T-cell (primary cell): ENCODE results near the gene TPGS2. TPM values are rescaled to one million over a fixed set of nuclear protein-coding genes. Genes with fewer than 3 reads are reported as not detected.

Source experiments
- ATAC-seq, 4 experiments: fragments of 200-7000 bp in 3 of 4; fragments of 150-1000 bp in 1 of 4; cut with Tn5 transposase; replicated peaks in 1 of 4; 1 replicate in 3 of 4; 2 replicates in 1 of 4; pipeline ENCODE4 v1.10.0; 2021; ENCODE audit warnings: moderate library complexity in 3 of 4, mild to moderate bottlenecking in 2 of 4, moderate number of reproducible peaks in 1 of 4
- CTCF ChIA-PET, 2 donors: fragments of 300-600 bp; sonication (Branson Sonifier 250); formaldehyde crosslinking; loops; one replicate each; lab custom pipeline; 2022; ENCODE audit warnings: antibody characterized with exemption in 2 of 2; lab: Charles Lee
- POLR2A ChIA-PET, 2 donors: fragments of 300-600 bp; sonication (Branson Sonifier 250); formaldehyde crosslinking; loops; one replicate each; lab custom pipeline; 2022; ENCODE audit warnings: antibody characterized with exemption in 2 of 2; lab: Charles Lee
- DNase-seq, 35 experiments: peaks; one replicate each; pipeline versions ENCODE4 v3.0.0 to v3.0.0-alpha.2; 2013 to 2023
- H3K27ac ChIP-seq: one replicate; pipeline ENCODE4 v1.5.1; 2013; ENCODE audit warnings: low read length
- H3K27me3 ChIP-seq, 2 experiments: replicated peaks in 1 of 2; 1 replicate in 1 of 2; 2 replicates in 1 of 2; pipeline versions ENCODE4 v1.6.1 to v1.7.0; 2013; ENCODE audit warnings: low read length in 1 of 2, mixed read lengths in 1 of 2; ENCODE audit not compliant: control insufficient read depth in 2 of 2, insufficient read depth in 2 of 2; ENCODE audit errors: extremely low read depth in 1 of 2
- H3K36me3 ChIP-seq, 2 donors: 1 replicate in 1 of 2; 2 replicates in 1 of 2; pipeline versions ENCODE4 v1.6.1 to v1.7.0; 2013; ENCODE audit warnings: low read length in 1 of 2; ENCODE audit not compliant: control insufficient read depth in 2 of 2, insufficient read depth in 1 of 2; ENCODE audit errors: extremely low read depth in 1 of 2
- H3K4me1 ChIP-seq, 2 experiments: 1 replicate in 1 of 2; 2 replicates in 1 of 2; pipeline versions ENCODE4 v1.6.1 to v1.7.0; 2013; ENCODE audit warnings: low read length in 2 of 2, mixed read lengths in 1 of 2; ENCODE audit not compliant: insufficient read depth in 2 of 2, control insufficient read depth in 1 of 2; ENCODE audit errors: extremely low read depth in 1 of 2
- H3K4me3 ChIP-seq, 2 donors: 1 replicate in 1 of 2; 2 replicates in 1 of 2; pipeline versions ENCODE4 v1.5.1 to v1.7.0; 2013; ENCODE audit warnings: mild to moderate bottlenecking in 2 of 2, low read length in 1 of 2, moderate library complexity in 1 of 2; ENCODE audit not compliant: control insufficient read depth in 1 of 2; ENCODE audit errors: extremely low read depth in 1 of 2
- H3K9me3 ChIP-seq: 2 replicates; pipeline ENCODE4 v1.7.0; 2013
- H3K27ac Mint-ChIP-seq, 2 donors: one replicate each; pipeline ENCODE4 v1.8.0; 2020 to 2021; ENCODE audit warnings: mild to moderate bottlenecking in 2 of 2, mixed read lengths in 2 of 2
- H3K27me3 Mint-ChIP-seq, 2 donors: one replicate each; pipeline ENCODE4 v1.8.0; 2021 to 2022; ENCODE audit warnings: mixed read lengths in 2 of 2
- H3K36me3 Mint-ChIP-seq: one replicate; pipeline ENCODE4 v1.8.0; 2021; ENCODE audit warnings: mixed read lengths
- H3K4me1 Mint-ChIP-seq, 3 donors: one replicate each; pipeline ENCODE4 v1.8.0; 2020 to 2022; ENCODE audit warnings: mixed read lengths in 3 of 3, mild to moderate bottlenecking in 1 of 3
- H3K4me3 Mint-ChIP-seq, 3 donors: one replicate each; pipeline ENCODE4 v1.8.0; 2020 to 2022; ENCODE audit warnings: mild to moderate bottlenecking in 3 of 3, mixed read lengths in 3 of 3, moderate library complexity in 3 of 3
- H3K9me3 Mint-ChIP-seq, 3 donors: one replicate each; pipeline ENCODE4 v1.8.0; 2020 to 2022; ENCODE audit warnings: mixed read lengths in 3 of 3
- WGBS: methylation state at CpG from one replicate; pipeline ENCODE4 v1.1.5; 2013; ENCODE audit warnings: missing lambda C conversion rate; ENCODE audit not compliant: insufficient coverage; 5-methylcytosine and 5-hydroxymethylcytosine counted together
- total RNA-seq, 35 experiments: library from RNA in 6 of 35; stranded (reverse) in 6 of 35; fragments of 120-200 nt in 1 of 35; gene quantifications; one replicate each; pipeline versions ENCODE4 v1.2.1 to v1.2.4 and lab custom pipeline; 2013 to 2026

Gene TPGS2
- total RNA-seq, 5 donors from 2014 or later (not counting 1 experiment from before 2014, with no cell fraction given), result 31.7 to 46.9 (median 46.2) TPM

DNA sequence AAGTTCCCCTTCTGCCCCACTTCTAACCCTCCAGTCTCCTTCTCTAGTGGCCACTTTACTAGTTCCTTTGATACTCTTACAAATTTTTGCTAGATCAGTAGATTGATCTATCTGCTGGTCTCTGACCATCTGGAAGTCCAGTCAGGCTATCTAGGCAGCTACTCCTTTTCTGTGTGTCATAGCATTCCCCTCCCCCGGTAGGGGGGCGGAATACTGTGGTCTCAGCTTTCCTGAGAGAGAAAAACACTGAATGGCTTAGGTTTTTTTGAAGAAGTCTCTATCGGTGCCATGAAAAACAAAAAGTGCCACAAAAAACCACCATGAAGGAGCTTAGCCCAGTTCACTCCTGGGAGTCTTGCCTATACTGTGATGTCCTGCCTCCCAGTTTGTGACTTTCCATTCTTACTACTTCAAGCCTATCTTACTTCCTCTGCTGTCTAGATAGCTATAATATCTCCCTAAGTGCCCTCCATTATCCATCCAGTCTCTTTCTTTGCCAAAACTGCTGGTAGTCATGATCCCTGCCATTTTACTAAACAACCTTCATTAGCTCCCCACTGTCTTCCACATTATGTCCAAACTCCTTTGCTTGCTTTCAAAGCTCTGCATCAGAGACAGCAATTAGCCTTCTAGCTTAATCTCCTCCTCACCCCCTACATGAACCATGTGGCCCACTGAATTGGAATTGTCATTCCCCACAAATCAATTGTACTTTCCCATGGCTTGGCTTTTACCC lies 29.9 kb downstream of the TPGS2 start:
- peaks cover 5 to 74% of the 10 kb centered on the region in 2 donors for H3K36me3 ChIP-seq
- no peaks in the 10 kb centered on the region for H3K9me3 ChIP-seq
- H3K27ac ChIP-seq, result no peak overlapping the region
- no CpG with 5 or more reads among the region's 3 CpGs for WGBS
- Mint-ChIP-seq H3K4me3 (no peak overlapping the region), H3K27me3 (no peaks in the 10 kb centered on the region), H3K27ac (no peak overlapping the region), H3K36me3 (peaks cover 80% of the 10 kb centered on the region), H3K9me3 (no peaks in the 10 kb centered on the region), H3K4me1 (no peaks in the 10 kb centered on the region)
- DNase-seq (no peak), ATAC-seq (no peak)
- ChIA-PET CTCF (interaction anchor here in 1 of 2 donors (1.7 kb wide), 1 partner anchor 11 kb away, joined by 6 read pairs; no protein-coding TSS in a partner anchor), POLR2A (interaction anchor here in 1 of 2 donors (0.6 kb wide), 1 partner anchor 104 kb away, joined by 3 read pairs; no protein-coding TSS in a partner anchor)
- H3K27me3 ChIP-seq, result no peaks in the 10 kb centered on the region
- no peaks in the 10 kb centered on the region for H3K4me1 ChIP-seq
- no peak overlapping the region for H3K4me3 ChIP-seq

DNA sequence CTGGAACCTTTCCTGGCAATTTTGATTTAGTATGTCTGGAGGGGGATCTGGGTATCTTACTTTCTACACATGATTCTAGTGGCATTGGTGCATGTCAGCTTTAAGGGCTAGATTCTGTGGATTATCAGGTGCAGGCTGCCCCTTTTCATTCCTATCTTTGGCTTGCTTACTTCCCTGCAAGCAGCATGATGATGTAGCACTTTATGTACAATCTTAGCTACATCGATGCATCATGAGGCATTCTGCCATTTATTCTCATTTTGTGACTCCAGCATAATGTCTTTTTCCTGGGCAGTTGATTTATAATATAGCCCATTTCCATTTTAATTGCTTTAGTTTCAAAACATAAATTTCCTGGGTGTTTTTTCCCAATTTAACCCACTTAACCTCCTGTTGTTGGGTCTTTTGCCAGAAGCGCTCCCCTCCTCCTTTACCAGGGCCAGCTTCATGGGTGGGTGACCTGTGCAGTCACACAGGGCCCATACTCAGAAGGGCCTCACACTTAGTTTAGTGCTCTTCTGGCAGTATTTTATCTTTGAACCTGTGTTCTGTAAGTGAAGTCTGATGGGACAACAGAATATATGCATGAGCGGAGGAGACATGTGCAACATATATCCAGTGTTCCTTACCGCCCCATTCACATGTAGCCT lies 36.0 kb downstream of the TPGS2 start:
- WGBS, result 93% methylated on average over 3 of the region's 4 CpGs
- Histone ChIP-seq H3K9me3 (no peaks in the 10 kb centered on the region), H3K4me1 (no peaks in the 10 kb centered on the region), H3K27me3 (no peaks in the 10 kb centered on the region), H3K27ac (no peak overlapping the region), H3K36me3 (peaks cover 4 to 57% of the 10 kb centered on the region in 2 donors), H3K4me3 (no peak overlapping the region)
- CTCF ChIA-PET, result no interaction called here
- POLR2A ChIA-PET, result no interaction called here
- ATAC-seq, result no peak
- no peak overlapping the region for H3K27ac Mint-ChIP-seq
- no peak overlapping the region for H3K4me3 Mint-ChIP-seq
- DNase-seq, result no peak
- peaks cover 0 to 7% (median 4%) of the 10 kb centered on the region in 3 donors for H3K9me3 Mint-ChIP-seq
- H3K27me3 Mint-ChIP-seq, result no peaks in the 10 kb centered on the region
- no peaks in the 10 kb centered on the region for H3K4me1 Mint-ChIP-seq
- H3K36me3 Mint-ChIP-seq, result peaks cover 87% of the 10 kb centered on the region

DNA sequence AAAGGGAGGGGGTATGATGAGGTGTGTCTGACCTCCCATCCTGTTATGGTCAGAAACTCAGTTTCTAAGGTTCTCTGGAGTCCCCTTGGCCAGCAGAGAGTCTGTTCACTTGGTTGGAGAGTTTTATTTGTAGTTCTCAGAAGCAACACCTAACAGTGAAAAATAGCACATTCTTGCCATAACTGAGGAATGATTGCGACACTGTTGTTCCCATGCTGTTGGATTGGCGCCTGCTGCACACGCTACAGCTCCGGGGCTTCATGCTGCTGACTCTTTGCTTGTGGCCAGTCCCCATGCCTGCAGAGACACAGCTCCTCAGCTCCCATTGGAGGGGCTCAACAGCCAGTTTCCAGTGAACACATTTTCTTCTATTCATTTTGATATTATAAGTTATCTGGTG lies 42.1 kb downstream of the TPGS2 start:
- H3K36me3 Mint-ChIP-seq, result peaks cover 56% of the 10 kb centered on the region
- CTCF ChIA-PET, result no interaction called here
- no peak overlapping the region for H3K27ac Mint-ChIP-seq
- DNase-seq (no peak), ATAC-seq (no peak)
- WGBS, result 100% methylated on average over 4 of the region's 4 CpGs
- Histone ChIP-seq H3K36me3 (peaks cover 0 to 16% of the 10 kb centered on the region in 2 donors), H3K9me3 (no peaks in the 10 kb centered on the region), H3K27me3 (no peaks in the 10 kb centered on the region), H3K4me3 (no peak overlapping the region), H3K4me1 (no peaks in the 10 kb centered on the region), H3K27ac (no peak overlapping the region)
- H3K9me3 Mint-ChIP-seq, result peaks cover 0 to 7% (median 4%) of the 10 kb centered on the region in 3 donors
- H3K27me3 Mint-ChIP-seq, result no peaks in the 10 kb centered on the region
- POLR2A ChIA-PET, result no interaction called here
- no peaks in the 10 kb centered on the region for H3K4me1 Mint-ChIP-seq
- no peak overlapping the region for H3K4me3 Mint-ChIP-seq

DNA sequence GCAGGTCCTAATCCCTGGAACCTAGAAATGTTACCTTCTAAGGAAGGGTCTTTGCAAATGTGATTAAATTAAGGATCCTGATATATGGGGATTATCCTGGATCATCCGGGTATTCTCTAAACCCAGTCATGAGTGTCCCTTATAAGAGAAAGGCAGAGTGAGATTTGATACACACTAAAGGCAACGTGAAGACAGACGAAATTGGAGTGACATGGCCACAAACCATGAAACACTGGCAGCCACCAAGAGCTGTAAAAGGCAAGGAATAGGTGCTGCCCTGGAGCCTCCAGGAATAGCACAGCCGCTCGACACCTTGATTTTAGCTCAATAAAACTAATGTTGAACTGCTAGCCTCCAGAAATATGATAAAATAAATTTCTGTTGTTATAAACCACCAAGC lies 45.0 kb downstream of the TPGS2 start:
- Histone ChIP-seq H3K9me3 (no peaks in the 10 kb centered on the region), H3K27ac (no peak overlapping the region), H3K4me3 (no peak overlapping the region), H3K4me1 (no peaks in the 10 kb centered on the region), H3K36me3 (peaks cover 2 to 5% of the 10 kb centered on the region in 2 donors), H3K27me3 (no peaks in the 10 kb centered on the region)
- Mint-ChIP-seq H3K36me3 (peaks cover 45% of the 10 kb centered on the region), H3K27me3 (no peaks in the 10 kb centered on the region), H3K4me1 (no peaks in the 10 kb centered on the region), H3K4me3 (no peak overlapping the region), H3K27ac (no peak overlapping the region), H3K9me3 (no peaks in the 10 kb centered on the region)
- no peak for ATAC-seq
- no peak for DNase-seq
- ChIA-PET POLR2A (no interaction called here), CTCF (no interaction called here)
- 100% methylated on average over 3 of the region's 5 CpGs for WGBS

DNA sequence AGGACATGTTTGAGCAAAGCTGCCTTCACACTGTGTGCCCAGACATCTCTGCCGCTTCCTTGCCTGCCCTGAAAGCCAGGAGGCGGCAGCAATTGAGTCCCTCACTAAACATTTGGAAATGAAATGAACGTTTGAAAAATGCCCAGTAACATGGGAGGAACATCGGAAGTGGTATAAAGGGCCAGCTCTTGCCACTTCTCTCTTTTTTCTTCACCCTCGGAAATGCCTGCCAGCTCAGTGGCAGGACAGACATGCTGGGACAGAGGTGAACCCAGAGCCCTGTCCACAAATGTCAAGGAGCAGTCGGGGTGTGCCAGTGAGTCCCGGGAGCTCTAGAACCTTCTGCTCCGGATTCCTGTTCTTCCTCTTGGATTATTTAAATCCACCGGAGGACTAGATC lies 46.1 kb downstream of the TPGS2 start:
- Histone ChIP-seq H3K36me3 (peaks cover 2 to 5% of the 10 kb centered on the region in 2 donors), H3K27me3 (no peaks in the 10 kb centered on the region), H3K4me3 (no peak overlapping the region), H3K4me1 (no peaks in the 10 kb centered on the region), H3K9me3 (no peaks in the 10 kb centered on the region), H3K27ac (no peak overlapping the region)
- CTCF ChIA-PET, result no interaction called here
- Mint-ChIP-seq H3K4me1 (no peaks in the 10 kb centered on the region), H3K27me3 (no peaks in the 10 kb centered on the region), H3K36me3 (peaks cover 43% of the 10 kb centered on the region), H3K4me3 (no peak overlapping the region), H3K27ac (no peak overlapping the region), H3K9me3 (no peaks in the 10 kb centered on the region)
- POLR2A ChIA-PET, result no interaction called here
- DNase-seq (no peak), ATAC-seq (no peak)
- 97% methylated on average over 8 of the region's 9 CpGs for WGBS

DNA sequence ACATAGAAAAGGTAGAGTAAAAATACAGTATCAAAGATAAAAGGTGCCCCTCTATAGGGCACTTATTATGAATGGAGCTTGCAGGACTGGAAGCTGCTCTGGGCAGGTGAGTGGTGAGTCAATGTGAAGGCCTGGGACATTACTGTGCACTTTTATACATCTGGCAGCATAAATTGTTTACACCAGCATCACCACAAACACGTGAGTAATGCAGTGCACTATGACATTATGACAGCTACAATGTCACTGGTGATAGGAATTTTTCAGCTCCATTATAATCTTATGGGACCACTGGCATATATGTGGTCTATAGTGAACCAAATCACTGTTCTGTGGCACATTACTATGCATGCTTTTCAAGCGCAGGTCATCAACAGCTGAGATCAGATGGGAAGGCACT lies 48.1 kb downstream of the TPGS2 start:
- 100% methylated on average over 1 of the region's 2 CpGs for WGBS
- H3K27ac Mint-ChIP-seq, result no peak overlapping the region
- no peaks in the 10 kb centered on the region for H3K4me1 ChIP-seq

More for the DNA sequence above, 48.1 kb downstream of the TPGS2 start:
- H3K36me3 ChIP-seq, result peaks cover 2 to 5% of the 10 kb centered on the region in 2 donors
- no peak overlapping the region for H3K27ac ChIP-seq
- H3K4me3 Mint-ChIP-seq, result no peak overlapping the region
- H3K4me1 Mint-ChIP-seq, result no peaks in the 10 kb centered on the region
- H3K4me3 ChIP-seq, result no peak overlapping the region
- H3K27me3 Mint-ChIP-seq, result no peaks in the 10 kb centered on the region
- H3K9me3 ChIP-seq, result no peaks in the 10 kb centered on the region
- ChIA-PET CTCF (no interaction called here), POLR2A (no interaction called here)
- DNase-seq, result no peak
- peaks cover 35% of the 10 kb centered on the region for H3K36me3 Mint-ChIP-seq
- H3K27me3 ChIP-seq, result no peaks in the 10 kb centered on the region
- no peaks in the 10 kb centered on the region for H3K9me3 Mint-ChIP-seq
- ATAC-seq, result no peak
